22Rv1 (cell line): ENCODE data around the gene ARID1B.

Experiments
- CTCF ChIP-seq: fragments of 450-650 bp; IDR thresholded peaks from 2 replicates; pipeline ENCODE4 v1.5.1; 2017; ENCODE audit warnings: mild to moderate bottlenecking
- ZFX ChIP-seq: fragments of 450-650 bp; IDR thresholded peaks from 2 replicates; pipeline ENCODE4 v1.6.1; 2017; ENCODE audit warnings: antibody characterized with exemption, borderline replicate concordance

- TF ChIP-seq ZFX (no peak), CTCF (no peak)
These were observed 247.6 kb downstream of the ARID1B start for GRCh38 chr6:157024745-157025144.
